CD8-positive, alpha-beta memory T cell (primary cell): ENCODE measurements around the gene VAPB. TPM values are rescaled to one million over a fixed set of nuclear protein-coding genes. Genes with fewer than 3 reads are reported as not detected.

Source experiments
- CTCF ChIA-PET: fragments of 350-600 bp; sonication (Branson Sonifier 250); formaldehyde crosslinking; loops from one replicate; lab custom pipeline; 2021; ENCODE audit warnings: antibody characterized with exemption; lab: Charles Lee
- POLR2A ChIA-PET: fragments of 350-600 bp; sonication (Branson Sonifier 250); formaldehyde crosslinking; loops from one replicate; lab custom pipeline; 2021; ENCODE audit warnings: antibody characterized with exemption; lab: Charles Lee
- DNase-seq, 5 donors: peaks; one replicate each; pipeline versions ENCODE4 v3.0.0 to v3.0.0-alpha.2; 2020 to 2022; ENCODE audit warnings: mixed read lengths in 1 of 5
- H3K27ac ChIP-seq: one replicate; pipeline ENCODE4 v1.7.0; 2013; ENCODE audit warnings: low read depth, mild to moderate bottlenecking, low read length, moderate library complexity
- H3K27me3 ChIP-seq: 2 replicates; pipeline ENCODE4 v1.7.0; 2013; ENCODE audit warnings: low read length, mild to moderate bottlenecking; ENCODE audit not compliant: insufficient read depth, poor library complexity, severe bottlenecking
- H3K36me3 ChIP-seq: 2 replicates; pipeline ENCODE4 v1.7.0; 2013; ENCODE audit warnings: mild to moderate bottlenecking, low read length, moderate library complexity; ENCODE audit not compliant: insufficient read depth
- H3K4me1 ChIP-seq: 2 replicates; pipeline ENCODE4 v1.7.0; 2013; ENCODE audit warnings: mild to moderate bottlenecking, low read length, moderate library complexity; ENCODE audit not compliant: insufficient read depth
- H3K4me3 ChIP-seq: 2 replicates; pipeline ENCODE4 v1.7.0; 2013; ENCODE audit warnings: mild to moderate bottlenecking, low read length
- H3K9me3 ChIP-seq: 2 replicates; pipeline ENCODE4 v1.7.0; 2013; ENCODE audit warnings: mild to moderate bottlenecking, low read length
- H3K27ac Mint-ChIP-seq, 8 donors: one replicate each; pipeline ENCODE4 v1.8.0; 2020 to 2021; ENCODE audit warnings: mixed read lengths in 8 of 8, mild to moderate bottlenecking in 6 of 8, inconsistent platforms in 3 of 8, moderate library complexity in 3 of 8
- H3K27me3 Mint-ChIP-seq, 2 donors: one replicate each; pipeline ENCODE4 v1.8.0; 2020 to 2021; ENCODE audit warnings: mixed read lengths in 2 of 2, mild to moderate bottlenecking in 1 of 2, moderate library complexity in 1 of 2
- H3K36me3 Mint-ChIP-seq, 3 donors: one replicate each; pipeline ENCODE4 v1.8.0; 2020 to 2021; ENCODE audit warnings: mixed read lengths in 3 of 3, inconsistent platforms in 1 of 3, mild to moderate bottlenecking in 1 of 3
- H3K4me1 Mint-ChIP-seq, 3 donors: one replicate each; pipeline ENCODE4 v1.8.0; 2020 to 2021; ENCODE audit warnings: mixed read lengths in 3 of 3, inconsistent platforms in 1 of 3, mild to moderate bottlenecking in 1 of 3
- H3K4me3 Mint-ChIP-seq, 7 donors: one replicate each; pipeline ENCODE4 v1.8.0; 2020 to 2021; ENCODE audit warnings: mixed read lengths in 7 of 7, mild to moderate bottlenecking in 6 of 7, moderate library complexity in 4 of 7, inconsistent platforms in 2 of 7
- H3K9me3 Mint-ChIP-seq, 5 donors: one replicate each; pipeline ENCODE4 v1.8.0; 2020 to 2022; ENCODE audit warnings: mixed read lengths in 5 of 5, mild to moderate bottlenecking in 3 of 5, moderate library complexity in 2 of 5, inconsistent platforms in 1 of 5
- polyA plus RNA-seq: library from polyadenylated mRNA; unstranded; fragments of 300-500 nt; fragmentation: Illumina TruSeq; gene quantifications from one replicate; pipeline ENCODE4 v1.2.3, GENCODE V29; 2021
- total RNA-seq, 2 experiments: library from RNA; stranded (reverse); gene quantifications; one replicate each; pipeline ENCODE4 v1.2.3, GENCODE V29; 2021

The VAPB gene
- total and polyA plus RNA-seq, 3 experiments from 2014 or later = 31.5 to 40.3 (median 36.6) TPM

- no peak for DNase-seq
- CTCF ChIA-PET = no interaction called here
- Mint-ChIP-seq H3K36me3 (peaks cover 0 to 46% (median 15%) of the 10 kb centered on the region in 3 donors), H3K4me1 (peaks cover 39 to 54% (median 53%) of the 10 kb centered on the region in 3 donors), H3K27me3 (no peaks in the 10 kb centered on the region), H3K4me3 (peak overlapping the region in 1 of 7 donors; percentile 0), H3K9me3 (no peaks in the 10 kb centered on the region), H3K27ac (peak overlapping the region in 6 of 8 donors; percentile 41 to 81 (median 68))
- Histone ChIP-seq H3K36me3 (peaks cover 6% of the 10 kb centered on the region), H3K4me1 (peaks cover 15% of the 10 kb centered on the region), H3K27me3 (no peaks in the 10 kb centered on the region), H3K4me3 (no peak overlapping the region), H3K9me3 (no peaks in the 10 kb centered on the region), H3K27ac (no peak overlapping the region)
- POLR2A ChIA-PET = no interaction called here
Observed at GRCh38 chr20:58432186-58432954, 43.3 kb downstream of the VAPB start.

GRCh38 chr20:58433029-58433647, 44.1 kb downstream of the VAPB start:
- Histone ChIP-seq H3K4me1 (peaks cover 15% of the 10 kb centered on the region), H3K4me3 (no peak overlapping the region), H3K36me3 (peaks cover 6% of the 10 kb centered on the region), H3K9me3 (no peaks in the 10 kb centered on the region), H3K27me3 (no peaks in the 10 kb centered on the region), H3K27ac (no peak overlapping the region)
- Mint-ChIP-seq H3K36me3 (peaks cover 0 to 52% (median 20%) of the 10 kb centered on the region in 3 donors), H3K4me1 (peaks cover 44 to 61% (median 58%) of the 10 kb centered on the region in 3 donors), H3K4me3 (peak overlapping the region in 2 of 7 donors; percentile 0 to 51), H3K27ac (peak overlapping the region; percentile 20 to 90 (median 64)), H3K27me3 (no peaks in the 10 kb centered on the region), H3K9me3 (no peaks in the 10 kb centered on the region)
- CTCF ChIA-PET = no interaction called here
- POLR2A ChIA-PET = no interaction called here
- no peak for DNase-seq

GRCh38 chr20:58433759-58434158, 44.7 kb downstream of the VAPB start:
- Histone ChIP-seq H3K4me3 (no peak overlapping the region), H3K27me3 (no peaks in the 10 kb centered on the region), H3K27ac (no peak overlapping the region), H3K9me3 (no peaks in the 10 kb centered on the region), H3K4me1 (peaks cover 15% of the 10 kb centered on the region), H3K36me3 (peaks cover 6% of the 10 kb centered on the region)
- Mint-ChIP-seq H3K4me3 (no peak overlapping the region), H3K9me3 (no peaks in the 10 kb centered on the region), H3K4me1 (peaks cover 46 to 65% (median 58%) of the 10 kb centered on the region in 3 donors), H3K27me3 (no peaks in the 10 kb centered on the region), H3K36me3 (peaks cover 0 to 54% (median 18%) of the 10 kb centered on the region in 3 donors), H3K27ac (peak overlapping the region in 3 of 8 donors; percentile 3 to 68 (median 20))
- no peak for DNase-seq
- ChIA-PET CTCF (no interaction called here), POLR2A (no interaction called here)

GRCh38 chr20:58434326-58434725, 45.3 kb downstream of the VAPB start:
- H3K27ac ChIP-seq = no peak overlapping the region
- Mint-ChIP-seq H3K9me3 (no peaks in the 10 kb centered on the region), H3K4me3 (no peak overlapping the region), H3K4me1 (peaks cover 45 to 65% (median 61%) of the 10 kb centered on the region in 3 donors), H3K36me3 (peaks cover 0 to 54% (median 18%) of the 10 kb centered on the region in 3 donors), H3K27me3 (no peaks in the 10 kb centered on the region), H3K27ac (peak overlapping the region in 1 of 8 donors; percentile 20)
- no peaks in the 10 kb centered on the region for H3K27me3 ChIP-seq
- DNase-seq = no peak
- H3K9me3 ChIP-seq = no peaks in the 10 kb centered on the region
- POLR2A ChIA-PET = no interaction called here
- peaks cover 2% of the 10 kb centered on the region for H3K36me3 ChIP-seq
- peaks cover 15% of the 10 kb centered on the region for H3K4me1 ChIP-seq
- H3K4me3 ChIP-seq = no peak overlapping the region
- CTCF ChIA-PET = no interaction called here

GRCh38 chr20:58435237-58435636, 46.2 kb downstream of the VAPB start:
- Mint-ChIP-seq H3K4me3 (no peak overlapping the region), H3K36me3 (peaks cover 0 to 59% (median 18%) of the 10 kb centered on the region in 3 donors), H3K27ac (peak overlapping the region in 1 of 8 donors; percentile 81), H3K9me3 (no peaks in the 10 kb centered on the region), H3K27me3 (no peaks in the 10 kb centered on the region), H3K4me1 (peaks cover 47 to 66% (median 65%) of the 10 kb centered on the region in 3 donors)
- Histone ChIP-seq H3K27ac (no peak overlapping the region), H3K4me1 (peaks cover 15% of the 10 kb centered on the region), H3K27me3 (no peaks in the 10 kb centered on the region), H3K36me3 (no peaks in the 10 kb centered on the region), H3K9me3 (no peaks in the 10 kb centered on the region), H3K4me3 (no peak overlapping the region)
- DNase-seq = no peak
- ChIA-PET POLR2A (no interaction called here), CTCF (no interaction called here)

GRCh38 chr20:58436868-58437645, 48.0 kb downstream of the VAPB start:
- Mint-ChIP-seq H3K9me3 (no peaks in the 10 kb centered on the region), H3K36me3 (peaks cover 0 to 65% (median 16%) of the 10 kb centered on the region in 3 donors), H3K4me3 (no peak overlapping the region), H3K27ac (peak overlapping the region in 4 of 8 donors; percentile 51 to 78 (median 54)), H3K4me1 (peaks cover 45 to 60% (median 51%) of the 10 kb centered on the region in 3 donors), H3K27me3 (no peaks in the 10 kb centered on the region)
- H3K9me3 ChIP-seq = no peaks in the 10 kb centered on the region
- no peaks in the 10 kb centered on the region for H3K27me3 ChIP-seq
- ChIA-PET POLR2A (no interaction called here), CTCF (no interaction called here)
- no peak overlapping the region for H3K4me3 ChIP-seq
- DNase-seq = no peak
- H3K27ac ChIP-seq = no peak overlapping the region
- no peaks in the 10 kb centered on the region for H3K36me3 ChIP-seq
- peaks cover 15% of the 10 kb centered on the region for H3K4me1 ChIP-seq

- POLR2A ChIA-PET = no interaction called here
- no peaks in the 10 kb centered on the region for H3K27me3 Mint-ChIP-seq
- H3K9me3 Mint-ChIP-seq = no peaks in the 10 kb centered on the region
- peak overlapping the region in 4 of 8 donors; percentile 9 to 61 (median 28) for H3K27ac Mint-ChIP-seq
- no peaks in the 10 kb centered on the region for H3K4me1 ChIP-seq
- no peaks in the 10 kb centered on the region for H3K9me3 ChIP-seq
- peaks cover 26 to 44% (median 34%) of the 10 kb centered on the region in 3 donors for H3K4me1 Mint-ChIP-seq
- DNase-seq = no peak
- H3K36me3 ChIP-seq = peaks cover 8% of the 10 kb centered on the region
- H3K4me3 ChIP-seq = no peak overlapping the region
- no peak overlapping the region for H3K4me3 Mint-ChIP-seq
- CTCF ChIA-PET = no interaction called here
- H3K27me3 ChIP-seq = no peaks in the 10 kb centered on the region
- H3K36me3 Mint-ChIP-seq = peaks cover 0 to 75% (median 20%) of the 10 kb centered on the region in 3 donors
- no peak overlapping the region for H3K27ac ChIP-seq
Observed at GRCh38 chr20:58438970-58439808, 50.2 kb downstream of the VAPB start.
